ENCODE data around the gene PDE4D. TPM values are rescaled to one million over a fixed set of nuclear protein-coding genes. Genes with fewer than 3 reads are reported as not detected.
A peak's percentile ranks its signal among the peaks of the same experiment; 100 is the strongest.
"Not testable (repeated sequence)": the region's sequence is repeated elsewhere in the genome, so short reads cannot be mapped to it uniquely, and the experiment has no call there.

The PDE4D gene
- total RNA-seq, 1 donor from 2014 or later: 26.9 TPM

DNA sequence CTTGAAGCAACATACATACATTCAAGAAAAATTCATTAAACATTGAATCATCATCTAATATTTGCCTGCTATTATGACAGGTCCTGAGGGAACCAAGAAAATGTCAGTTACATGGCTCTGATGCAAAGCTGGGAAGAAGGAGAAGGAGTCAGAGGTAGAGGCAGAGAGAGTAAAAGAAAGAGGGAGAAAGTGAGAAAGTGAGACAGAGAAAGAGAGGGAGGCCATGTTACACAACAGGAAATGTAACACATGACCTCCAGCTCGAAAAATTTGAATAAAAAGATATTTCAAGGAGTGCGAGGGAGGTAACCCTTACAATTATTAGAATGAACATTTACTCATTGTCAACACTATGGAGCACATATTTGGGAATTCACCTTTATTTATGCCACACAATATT lies 189.7 kb downstream of the PDE4D start:
- no peak for DNase-seq (ENCODE audit: low read depth)

DNA sequence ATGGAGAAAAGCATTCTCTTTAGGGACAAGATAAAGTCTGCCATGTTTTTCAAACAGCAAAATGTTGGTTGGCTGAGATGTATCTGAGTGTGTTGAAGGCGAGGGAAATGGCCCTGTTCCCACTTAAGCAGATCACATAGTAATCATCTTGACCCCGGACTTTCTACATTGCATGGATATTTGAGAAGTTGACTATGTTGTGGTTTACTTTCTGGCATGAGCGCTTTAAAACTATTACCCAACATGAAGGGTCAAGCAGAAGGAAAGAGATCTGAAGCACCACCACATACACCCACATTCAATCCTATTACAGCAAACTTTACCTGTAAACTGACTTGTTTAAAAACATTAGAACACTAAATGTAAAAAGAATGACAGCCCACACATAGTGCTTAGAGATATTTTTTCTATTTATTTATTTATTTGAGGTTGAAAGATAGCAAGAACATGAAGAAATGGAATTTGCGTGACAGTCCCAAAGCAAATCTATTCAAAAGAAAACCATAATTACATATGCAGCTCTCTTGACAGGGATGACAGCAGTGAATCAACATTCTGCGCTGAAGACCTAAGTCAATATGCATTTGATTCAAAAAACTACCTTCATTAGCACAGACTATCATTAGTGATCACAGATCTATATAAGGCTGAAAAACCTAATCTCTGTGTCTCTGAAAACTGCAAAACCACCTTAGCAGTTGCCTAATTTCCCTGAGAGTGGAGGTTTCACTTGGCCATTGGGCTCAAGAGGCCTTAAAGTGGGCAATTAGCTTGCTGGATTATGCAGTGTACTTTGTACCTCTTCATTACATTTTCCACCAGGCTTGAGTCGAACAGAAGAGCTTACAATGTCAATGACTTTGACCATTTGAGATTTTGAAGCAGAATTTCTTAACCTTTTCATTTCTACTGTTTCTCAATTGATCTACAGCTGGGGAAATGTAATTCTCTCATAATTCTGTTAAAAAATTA lies 195.0 kb downstream of the PDE4D start:
- DNase-seq (ENCODE audit: low read depth): peak; percentile 28

DNA sequence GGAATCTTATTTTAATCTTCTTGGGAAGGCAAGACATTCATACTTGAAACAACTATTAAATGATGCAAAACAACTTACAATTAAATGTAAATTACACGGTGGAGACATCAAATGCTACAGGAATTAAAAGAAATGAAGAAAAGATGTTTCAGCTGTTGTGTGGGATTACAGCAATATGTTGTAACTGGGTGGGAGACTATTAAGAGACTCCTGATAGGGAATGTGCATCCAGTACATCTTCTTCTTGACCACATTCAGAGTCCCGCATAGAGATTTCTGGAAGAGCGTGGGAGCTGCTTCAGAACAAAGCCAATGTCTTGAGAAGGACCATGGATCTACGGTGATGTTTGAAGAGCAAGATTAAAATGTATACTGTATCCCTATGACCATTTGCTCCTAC lies 199.1 kb downstream of the PDE4D start:
- DNase-seq (ENCODE audit: low read depth): no peak

DNA sequence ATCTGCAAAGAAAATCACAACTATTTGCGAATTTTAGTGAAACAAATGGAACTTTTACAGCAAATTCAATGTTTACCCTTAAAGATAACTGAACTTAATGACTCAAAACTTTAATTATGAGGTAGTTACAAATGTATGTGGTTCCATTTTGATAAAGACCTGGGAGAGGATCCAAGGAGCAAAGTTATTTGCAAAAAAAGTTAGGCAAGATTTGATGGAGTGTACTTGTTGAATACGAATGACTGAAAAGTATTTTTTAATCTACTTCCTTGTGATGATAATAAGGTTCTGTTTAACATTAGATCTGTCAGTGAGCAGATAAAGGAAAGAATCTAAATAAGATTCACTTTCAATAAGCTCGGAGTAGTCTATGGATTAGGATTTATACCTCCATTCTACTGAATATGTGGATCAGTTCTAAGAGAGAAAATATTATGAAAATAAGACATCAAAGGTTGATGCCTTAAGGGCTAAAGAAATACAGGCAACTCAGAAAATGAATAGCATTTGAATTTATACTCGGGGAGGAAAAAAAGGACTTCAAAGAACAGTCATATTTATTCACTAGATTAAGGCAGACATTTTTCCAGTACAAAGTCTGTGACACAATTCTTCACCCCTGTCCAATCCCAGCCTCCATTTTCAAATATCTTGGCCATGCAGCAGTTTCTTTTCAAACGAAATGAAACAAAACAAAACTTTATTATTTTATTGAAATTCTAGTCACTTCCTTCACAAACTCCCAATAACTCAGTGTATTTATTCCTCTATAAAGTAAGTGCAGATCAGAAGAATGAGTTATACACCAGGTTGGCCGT lies 199.8 kb downstream of the PDE4D start:
- no peak for DNase-seq (ENCODE audit: low read depth)

DNA sequence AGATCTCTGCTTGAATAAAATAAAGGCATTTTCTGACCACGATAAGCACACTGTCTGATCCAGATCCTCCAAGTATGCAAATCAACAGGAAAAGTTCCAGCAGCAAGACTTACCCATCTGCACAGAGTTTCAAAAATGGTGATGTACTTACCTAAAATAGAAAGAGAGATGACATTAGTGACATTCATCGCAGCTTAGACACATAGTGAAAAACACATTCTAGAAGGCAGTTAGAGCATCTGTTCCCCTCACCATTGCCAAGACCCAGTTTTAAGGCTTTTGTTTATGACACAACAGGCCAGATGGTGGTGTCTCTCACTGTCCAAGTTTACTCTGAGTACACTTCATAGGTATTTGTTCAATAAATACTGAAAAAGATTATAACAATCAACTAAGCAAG lies 207.7 kb downstream of the PDE4D start:
- no peak for DNase-seq (ENCODE audit: low read depth)

DNA sequence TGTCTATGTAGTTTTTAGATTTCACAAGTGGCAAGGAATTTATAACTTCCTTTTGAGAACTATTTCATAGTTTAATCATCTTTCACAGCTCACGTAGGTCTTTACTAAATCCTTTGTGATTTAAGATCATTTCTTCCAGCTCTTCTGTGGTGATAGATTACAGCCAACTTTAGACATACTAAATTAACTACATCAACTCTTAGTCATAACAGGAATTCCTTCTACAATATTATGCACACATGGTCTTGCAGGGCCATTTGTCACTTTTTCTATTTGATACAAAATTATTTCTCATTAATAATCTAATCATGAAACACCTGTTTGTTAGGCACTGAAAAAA lies 208.4 kb downstream of the PDE4D start:
- no peak for DNase-seq (ENCODE audit: low read depth)

DNA sequence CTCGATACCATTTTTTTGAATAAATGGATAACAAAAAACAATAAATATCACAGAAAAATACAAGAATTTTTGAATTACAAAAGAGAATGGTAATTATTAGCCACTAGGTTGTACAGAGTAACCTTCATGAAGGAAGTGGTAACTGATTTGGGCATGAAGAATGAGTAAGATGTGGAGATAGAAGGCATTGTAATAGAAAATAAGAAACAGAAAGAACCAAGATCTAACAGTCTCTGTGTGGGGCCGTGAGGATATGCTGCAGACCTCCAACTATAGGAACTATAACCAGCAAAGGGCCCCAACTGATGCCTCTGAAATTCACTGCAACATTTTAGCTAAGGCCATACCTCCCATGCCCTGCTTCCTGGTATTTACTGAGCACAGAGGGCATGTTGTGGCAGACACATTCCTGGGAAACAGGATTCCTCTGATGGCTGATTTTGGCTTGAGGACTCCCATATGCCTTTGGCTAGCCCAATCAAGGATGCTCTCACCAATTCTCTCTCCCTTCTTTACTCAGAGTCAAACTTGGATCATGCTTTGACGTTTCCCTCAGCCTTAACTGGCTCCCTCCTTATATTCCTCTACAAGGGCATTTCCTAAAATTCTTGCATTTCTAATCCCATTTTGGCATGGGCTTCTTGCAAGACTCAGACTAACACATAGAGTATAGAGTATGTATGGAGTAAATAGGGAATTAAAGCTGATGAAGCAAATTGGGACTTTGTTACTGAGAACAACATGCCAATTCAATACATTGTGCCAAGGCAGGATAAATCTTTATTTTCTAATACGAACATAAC lies 208.9 kb downstream of the PDE4D start:
- peak; percentile 18 for DNase-seq (ENCODE audit: low read depth)

DNA sequence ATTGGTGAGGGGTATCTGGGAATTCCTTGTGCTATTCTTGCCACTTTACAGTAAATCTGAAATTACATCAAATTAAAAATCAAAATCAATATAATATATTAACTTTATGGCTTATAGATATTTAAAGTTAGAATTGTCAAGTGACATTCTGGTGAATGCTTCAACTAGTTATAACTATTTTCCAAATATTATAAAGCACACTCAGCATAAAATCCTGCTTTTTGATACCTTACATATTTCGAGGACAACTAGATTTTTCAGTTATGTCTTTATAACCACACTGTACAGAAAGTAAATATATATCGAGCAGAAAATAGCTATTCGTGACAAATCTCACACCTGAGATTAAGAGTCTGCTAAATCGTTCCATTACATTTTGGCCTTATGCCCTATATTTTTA lies 210.2 kb downstream of the PDE4D start:
- no peak for DNase-seq (ENCODE audit: low read depth)

DNA sequence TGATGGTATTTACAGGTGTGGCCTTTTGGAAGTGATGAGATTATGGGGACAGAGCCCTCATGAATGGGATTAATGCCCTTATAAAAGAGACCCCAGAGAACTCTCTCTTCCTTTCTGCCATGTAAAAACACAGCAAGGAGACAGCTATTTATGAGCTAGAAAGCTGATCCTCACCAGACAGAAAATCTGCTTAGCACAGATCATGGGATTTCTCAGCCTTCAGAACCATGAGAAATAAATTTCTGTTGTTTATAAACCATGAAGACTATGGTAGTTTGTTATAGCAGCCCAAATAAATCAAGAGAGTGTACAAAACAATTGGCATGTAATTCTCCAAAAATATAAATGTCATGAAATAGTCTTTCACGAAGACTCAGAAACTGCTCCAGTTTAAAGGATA lies 211.0 kb downstream of the PDE4D start:
- DNase-seq (ENCODE audit: low read depth): no peak

DNA sequence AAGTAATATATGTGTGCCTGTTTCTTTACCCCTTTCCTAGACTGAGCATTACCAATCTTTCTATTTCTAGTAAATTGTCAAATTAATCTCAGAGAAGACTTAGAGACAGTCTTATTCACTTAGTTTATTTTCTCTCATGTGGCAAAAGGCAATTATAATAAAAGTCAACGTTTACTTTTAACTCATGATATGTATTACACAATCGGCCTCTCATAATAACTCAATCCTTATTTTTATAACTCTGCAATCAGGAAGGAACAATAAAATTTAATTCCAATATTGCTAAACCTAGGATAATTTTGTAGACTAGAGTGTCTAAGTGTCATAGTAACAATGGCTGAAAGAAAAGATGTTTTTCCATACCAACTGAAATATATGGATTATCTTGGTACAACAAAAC lies 214.6 kb downstream of the PDE4D start:
- DNase-seq (ENCODE audit: low read depth): no peak

DNA sequence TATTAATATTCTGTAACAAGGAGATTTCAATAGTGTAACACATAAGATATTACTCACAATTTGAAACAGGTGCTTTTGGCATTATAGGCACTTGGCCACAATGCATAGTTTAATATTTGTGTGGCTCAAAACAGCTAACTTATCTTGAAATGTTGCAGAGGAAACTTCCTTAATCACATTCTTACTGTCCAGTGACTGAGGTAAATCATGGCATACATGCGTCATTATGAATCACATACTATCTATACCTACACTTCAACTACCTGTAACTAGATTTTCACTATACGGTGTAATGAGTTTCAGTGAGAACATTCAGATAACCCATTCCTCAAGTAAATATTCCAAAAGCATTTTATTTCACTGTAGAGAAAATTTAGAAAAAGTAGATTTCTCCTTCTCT lies 218.8 kb downstream of the PDE4D start:
- DNase-seq (ENCODE audit: low read depth): no peak

DNA sequence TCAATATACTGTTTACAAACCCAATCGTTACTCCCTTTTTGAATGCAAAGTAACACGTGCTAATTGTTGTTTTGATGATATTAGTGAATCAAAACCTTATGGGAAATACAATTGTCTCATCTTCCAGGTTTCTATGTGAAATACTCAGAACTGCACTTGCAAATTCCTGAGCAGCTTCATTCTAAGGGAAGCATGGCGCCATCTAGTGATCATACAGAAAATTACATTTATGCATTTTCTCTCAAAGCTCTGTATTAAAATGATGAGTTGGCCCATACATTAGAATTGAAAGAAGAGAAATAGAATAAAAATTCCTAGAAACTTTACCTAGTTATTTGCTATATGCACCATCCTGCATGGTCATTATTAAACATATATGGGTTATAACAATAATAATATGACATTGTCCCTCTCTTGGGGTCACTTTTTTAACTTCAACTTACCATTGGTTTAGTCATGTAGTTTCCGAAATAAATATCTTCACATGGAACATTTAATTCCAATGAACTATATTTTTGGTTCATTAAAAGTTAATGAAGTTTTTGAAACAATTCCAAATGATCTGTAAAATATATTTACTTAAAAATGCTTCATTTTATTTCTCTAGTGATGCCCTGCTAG lies 220.0 kb downstream of the PDE4D start:
- DNase-seq (ENCODE audit: low read depth): peak; percentile 65

DNA sequence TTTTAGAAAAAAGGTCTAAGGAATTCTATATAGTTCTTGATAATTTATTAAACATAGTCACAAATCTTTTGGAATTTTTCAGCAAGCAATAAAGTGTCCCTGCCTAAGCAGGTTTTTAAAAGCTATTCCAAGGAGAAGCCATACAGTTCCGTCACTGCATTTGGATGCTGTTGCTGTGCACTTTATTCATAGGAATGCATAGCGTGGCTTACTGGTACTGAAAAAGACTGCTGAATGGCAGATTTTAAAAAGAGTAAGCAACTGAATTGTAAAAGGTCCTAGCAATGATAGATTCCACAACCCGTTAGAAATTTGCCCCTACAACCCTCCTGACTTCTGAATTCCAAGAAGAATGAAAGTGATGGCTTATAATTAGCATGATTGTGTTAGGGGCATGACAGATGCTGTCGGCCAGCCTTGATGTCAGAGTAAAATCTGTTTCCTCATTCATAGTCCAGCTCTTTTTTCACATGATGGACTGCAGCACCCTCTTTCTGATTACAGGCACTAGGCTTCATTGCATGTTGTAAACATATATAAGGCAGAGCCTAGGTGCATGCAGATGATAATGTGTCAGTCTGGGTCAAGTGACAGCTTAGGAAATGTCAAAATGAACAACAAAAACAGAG lies 227.0 kb downstream of the PDE4D start:
- no peak for DNase-seq (ENCODE audit: low read depth)

DNA sequence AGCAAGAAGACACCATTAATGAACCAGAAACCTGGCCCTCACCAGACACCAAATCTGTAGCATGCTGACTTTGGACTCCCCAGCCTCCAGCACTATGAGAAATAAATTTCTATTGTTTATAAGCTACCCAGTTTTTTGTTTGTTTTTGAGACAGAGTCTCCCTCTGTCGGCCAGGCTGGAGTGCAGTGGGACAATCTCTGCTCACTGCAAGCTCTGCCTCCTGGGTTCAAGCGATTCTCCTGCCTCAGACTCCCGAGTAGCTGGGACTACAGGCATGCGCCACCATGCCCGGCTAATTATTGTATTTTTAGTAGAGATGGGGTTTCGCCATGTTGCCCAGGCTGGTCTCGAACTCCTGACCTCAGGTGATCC lies 227.7 kb downstream of the PDE4D start:
- DNase-seq (ENCODE audit: low read depth): not testable (repeated sequence)

DNA sequence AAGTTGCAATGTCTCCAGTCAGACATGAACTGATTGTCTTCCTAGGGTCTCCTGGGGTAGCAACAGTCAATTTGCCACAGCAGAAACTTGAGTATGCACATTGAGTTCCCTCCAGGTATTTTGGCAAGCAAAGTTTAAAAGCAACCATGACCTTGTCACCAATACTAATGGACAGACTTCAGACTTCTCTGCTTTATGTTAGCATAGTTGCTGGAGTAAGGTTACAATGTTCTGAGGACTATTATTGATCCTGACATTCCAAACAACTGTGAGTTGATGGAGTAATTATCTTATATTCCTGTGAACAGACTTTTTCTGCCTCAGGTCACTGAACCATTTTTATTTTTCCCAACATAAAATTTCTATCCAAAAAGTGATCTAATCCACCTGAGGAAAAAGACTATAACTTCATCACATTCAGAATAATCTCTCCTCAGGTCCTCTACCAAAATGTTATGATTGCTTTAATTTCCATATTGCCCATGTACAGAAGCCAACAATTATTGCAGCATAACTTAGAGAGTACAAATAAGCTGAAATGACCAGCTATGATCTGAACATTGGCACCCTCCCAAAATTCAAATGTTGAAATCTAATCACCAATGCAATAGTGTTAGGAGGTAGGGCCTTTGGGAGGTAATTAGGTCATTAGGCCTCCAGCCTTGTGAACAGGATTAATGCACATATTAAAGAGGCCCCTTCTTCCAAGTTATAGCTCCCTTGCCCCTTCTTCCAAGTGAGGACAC lies 228.3 kb downstream of the PDE4D start:
- peak; percentile 29 for DNase-seq (ENCODE audit: low read depth)

DNA sequence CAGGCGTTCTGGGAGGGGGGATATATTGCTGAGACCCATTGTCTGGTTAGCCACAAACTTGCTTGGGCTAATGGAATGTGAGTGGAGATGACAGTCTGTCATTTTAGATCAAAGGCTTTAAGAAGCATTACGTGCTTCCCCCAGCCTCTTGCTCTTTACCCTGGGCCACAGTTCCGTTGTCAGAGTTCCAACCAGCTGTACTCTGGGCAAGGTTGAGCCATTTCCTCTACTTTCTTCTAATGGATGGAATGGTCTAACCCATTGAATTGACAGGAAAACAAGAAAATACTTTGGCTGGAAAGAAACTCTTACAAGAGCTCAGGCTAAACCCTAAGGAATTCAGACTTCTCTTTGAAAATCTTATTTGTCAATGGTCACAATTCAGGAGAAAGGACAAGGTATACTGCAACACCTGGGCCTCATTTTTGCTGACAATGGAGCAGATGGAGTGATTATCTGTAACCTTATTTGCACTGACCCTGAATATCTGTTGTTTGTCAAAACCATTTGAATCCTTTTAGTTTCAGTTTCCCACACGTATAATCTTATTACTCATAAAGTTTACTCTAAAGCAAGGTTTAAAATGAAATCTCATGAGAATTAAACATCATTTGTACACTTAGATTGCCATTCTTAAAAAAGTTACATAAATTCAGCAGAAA lies 231.4 kb downstream of the PDE4D start:
- peak; percentile 77 for DNase-seq (ENCODE audit: low read depth)

DNA sequence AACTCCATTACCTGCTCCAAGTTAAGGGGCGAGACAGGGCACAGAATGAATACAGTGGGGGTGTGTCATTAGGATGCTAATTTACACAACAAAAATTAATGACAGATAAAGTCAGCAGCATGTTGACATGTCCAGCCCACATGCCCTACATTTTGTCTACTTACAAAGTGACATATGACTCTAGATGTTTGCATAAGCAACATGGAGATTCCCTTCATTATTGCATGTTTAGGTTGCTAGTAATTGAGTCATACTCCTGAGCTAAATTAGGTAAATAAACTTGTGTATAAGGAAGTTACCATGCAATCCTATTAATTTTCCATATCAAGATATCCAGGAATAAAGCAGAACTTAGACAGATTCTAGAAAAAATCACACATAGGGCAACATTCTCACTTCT lies 232.2 kb downstream of the PDE4D start:
- DNase-seq (ENCODE audit: low read depth): peak; percentile 55

DNA sequence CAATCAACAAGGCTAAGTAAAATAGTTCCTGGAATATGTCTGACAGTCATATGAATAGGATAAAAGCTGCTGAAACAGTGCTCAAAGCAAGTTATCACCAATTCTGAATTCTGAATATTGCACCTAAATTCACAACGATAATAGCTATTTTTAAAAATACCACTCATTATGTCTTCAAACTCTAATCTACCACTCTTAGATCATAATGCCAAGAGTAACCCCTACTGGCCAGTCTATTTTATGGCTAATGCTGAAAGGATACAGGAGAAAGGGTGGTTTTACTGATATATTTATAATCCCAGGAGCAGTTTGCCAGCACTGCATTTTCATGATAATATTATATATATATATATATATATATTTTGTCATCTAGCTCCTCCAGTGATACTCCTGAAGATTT lies 232.8 kb downstream of the PDE4D start:
- peak; percentile 62 for DNase-seq (ENCODE audit: low read depth)

DNA sequence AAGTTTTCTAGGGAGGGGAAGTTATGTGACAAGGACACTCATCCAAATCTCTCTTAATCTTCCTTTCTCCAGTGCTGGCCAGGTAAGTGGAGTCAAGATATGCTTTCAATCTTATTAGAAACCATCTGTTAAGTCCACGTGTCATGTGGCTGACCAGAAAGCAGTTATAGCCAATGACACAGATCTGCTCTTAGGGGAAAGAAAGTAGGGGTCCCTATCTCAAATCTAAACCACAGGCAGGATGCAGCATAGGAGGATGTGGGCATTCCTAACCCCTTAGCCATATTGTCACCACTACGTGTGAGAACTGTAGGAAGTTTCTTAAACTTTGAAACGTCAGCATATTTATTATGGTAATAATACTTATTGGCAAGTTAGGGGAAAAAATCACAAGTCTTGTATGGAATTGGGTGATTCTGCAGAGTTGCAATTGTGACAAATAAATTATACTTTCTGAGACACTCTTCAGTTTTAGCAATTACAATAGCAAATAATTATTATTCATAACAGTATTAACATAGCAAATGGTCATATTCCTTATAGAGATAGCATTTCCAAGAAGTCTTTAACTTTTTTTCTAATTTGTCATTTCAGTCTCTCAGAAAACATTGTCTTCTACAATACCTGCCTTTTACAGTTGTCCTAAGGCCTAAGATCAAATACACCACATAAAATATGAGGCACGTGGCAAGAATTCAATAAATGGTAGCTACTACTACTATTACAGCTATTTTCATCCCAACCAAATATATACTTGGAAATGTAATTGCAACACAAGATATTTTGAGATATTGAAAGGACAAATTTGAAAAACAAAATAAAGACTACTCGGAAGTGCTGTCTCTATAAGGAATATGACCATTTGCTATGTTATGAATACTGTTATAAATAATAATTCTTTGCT lies 236.9 kb downstream of the PDE4D start:
- DNase-seq (ENCODE audit: low read depth): no peak

Measured in renal cortical epithelial cell (primary cell).